Measurements from ENCODE around the gene JRKL.
"Not testable (repeated sequence)": the region's sequence is repeated elsewhere in the genome, so short reads cannot be mapped to it uniquely, and the experiment has no call there.

The JRKL gene

DNA sequence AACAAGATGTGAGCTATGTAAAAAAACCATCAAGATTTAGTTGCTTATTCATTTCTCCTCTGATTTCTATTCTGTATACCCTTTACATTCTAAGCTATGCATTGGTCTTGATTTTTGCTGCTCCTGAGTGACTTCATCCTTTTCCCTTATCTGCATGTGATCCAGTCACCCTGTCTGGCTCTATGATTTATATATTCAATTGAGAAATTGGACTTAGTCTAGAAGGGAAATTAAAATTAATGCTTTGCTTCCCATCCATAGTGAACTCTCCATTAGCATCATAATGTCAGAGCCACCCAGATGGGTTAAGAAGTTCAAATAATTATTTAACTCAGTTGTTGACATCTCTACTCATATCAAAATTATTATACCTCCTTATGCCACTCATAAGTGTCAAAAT is 5.0 kb downstream of the JRKL start:
- Histone ChIP-seq H3K36me3 (ENCODE audit: control insufficient read depth, insufficient read depth, low read length) (peaks cover 10% of the 10 kb centered on the region), H3K27ac (ENCODE audit: low read depth, low read length, severe bottlenecking) (no peak overlapping the region), H3K9me3 (ENCODE audit: control insufficient read depth, low read length) (peaks cover 11% of the 10 kb centered on the region), H3K4me1 (ENCODE audit: control insufficient read depth, insufficient read depth, low read length, poor library complexity, severe bottlenecking) (no peaks in the 10 kb centered on the region), H3K4me3 (ENCODE audit: extremely low read depth, insufficient read depth, low read length, poor library complexity, severe bottlenecking) (no peak overlapping the region)

DNA sequence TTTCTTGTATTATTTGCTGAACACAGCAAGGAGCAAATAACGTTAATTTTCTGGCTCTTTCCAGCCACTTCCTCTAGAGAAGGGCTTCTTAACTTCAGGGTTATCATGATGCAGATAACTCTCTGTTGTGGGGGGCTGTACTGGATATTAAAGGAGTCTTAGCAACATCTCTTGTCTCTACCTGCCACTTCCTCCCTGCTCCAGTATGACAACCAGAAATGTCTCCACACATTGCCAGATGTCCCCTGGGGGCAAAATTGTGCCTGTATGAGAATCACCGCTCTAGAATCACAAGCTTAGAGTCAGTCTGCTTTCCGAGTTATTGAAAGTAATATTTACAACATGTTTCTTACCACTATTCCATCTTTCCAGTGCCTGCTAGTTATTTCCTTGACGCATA is 6.8 kb downstream of the JRKL start:
- Histone ChIP-seq H3K4me1 (ENCODE audit: control insufficient read depth, insufficient read depth, low read length, poor library complexity, severe bottlenecking) (no peaks in the 10 kb centered on the region), H3K4me3 (ENCODE audit: extremely low read depth, insufficient read depth, low read length, poor library complexity, severe bottlenecking) (no peak overlapping the region), H3K27ac (ENCODE audit: low read depth, low read length, severe bottlenecking) (no peak overlapping the region), H3K36me3 (ENCODE audit: control insufficient read depth, insufficient read depth, low read length) (peaks cover 2% of the 10 kb centered on the region), H3K9me3 (ENCODE audit: control insufficient read depth, low read length) (peaks cover 5% of the 10 kb centered on the region)
- 80 to 100% methylated on average over 1 to 2 of the region's 4 CpGs for WGBS, 2 experiments (ENCODE audit: insufficient coverage in 2 of 2)

GRCh38 chr11:96397863-96398262 is 8.1 kb downstream of the JRKL start:
- no peaks in the 10 kb centered on the region for H3K36me3 ChIP-seq (ENCODE audit: control insufficient read depth, insufficient read depth, low read length)
- 80% methylated on average over 1 of the region's 3 CpGs; no CpG with 5 or more reads in 1 of the 2 experiments for WGBS, 2 experiments (ENCODE audit: insufficient coverage in 2 of 2)
- H3K9me3 ChIP-seq (ENCODE audit: control insufficient read depth, low read length), result peaks cover 4% of the 10 kb centered on the region

GRCh38 chr11:96400697-96401096 is 10.9 kb downstream of the JRKL start:
- H3K36me3 ChIP-seq (ENCODE audit: control insufficient read depth, insufficient read depth, low read length), result no peaks in the 10 kb centered on the region
- peaks cover 4% of the 10 kb centered on the region for H3K9me3 ChIP-seq (ENCODE audit: control insufficient read depth, low read length)
- H3K4me1 ChIP-seq (ENCODE audit: control insufficient read depth, insufficient read depth, low read length, poor library complexity, severe bottlenecking), result no peaks in the 10 kb centered on the region
- H3K4me3 ChIP-seq (ENCODE audit: extremely low read depth, insufficient read depth, low read length, poor library complexity, severe bottlenecking), result no peak overlapping the region
- no CpG with 5 or more reads among the region's 1 CpG for WGBS, 2 experiments (ENCODE audit: insufficient coverage in 2 of 2)
- no peak overlapping the region for H3K27ac ChIP-seq (ENCODE audit: low read depth, low read length, severe bottlenecking)

More at GRCh38 chr11:96397863-96398262, 8.1 kb downstream of the JRKL start:
- no peaks in the 10 kb centered on the region for H3K4me1 ChIP-seq (ENCODE audit: control insufficient read depth, insufficient read depth, low read length, poor library complexity, severe bottlenecking)
- no peak overlapping the region for H3K27ac ChIP-seq (ENCODE audit: low read depth, low read length, severe bottlenecking)
- no peak overlapping the region for H3K4me3 ChIP-seq (ENCODE audit: extremely low read depth, insufficient read depth, low read length, poor library complexity, severe bottlenecking)

DNA sequence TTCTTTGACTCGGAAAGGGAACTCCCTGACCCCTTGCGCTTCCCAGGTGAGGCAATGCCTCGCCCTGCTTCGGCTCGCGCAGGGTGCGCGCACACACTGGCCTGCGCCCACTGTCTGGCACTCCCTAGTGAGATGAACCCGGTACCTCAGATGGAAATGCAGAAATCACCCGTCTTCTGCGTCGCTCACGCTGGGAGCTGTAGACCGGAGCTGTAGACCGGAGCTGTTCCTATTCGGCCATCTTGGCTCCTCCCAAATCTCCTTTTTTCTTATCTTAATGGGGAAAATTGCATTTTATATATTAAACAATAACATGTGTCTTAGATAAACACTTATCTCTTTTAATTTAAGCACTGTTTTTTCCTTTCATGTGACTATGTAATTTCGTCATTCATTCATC is 21.6 kb downstream of the JRKL start:
- not testable (repeated sequence) for H3K4me1 ChIP-seq (ENCODE audit: control insufficient read depth, insufficient read depth, low read length, poor library complexity, severe bottlenecking); H3K4me3 ChIP-seq (ENCODE audit: extremely low read depth, insufficient read depth, low read length, poor library complexity, severe bottlenecking); H3K9me3 ChIP-seq (ENCODE audit: control insufficient read depth, low read length); H3K27ac ChIP-seq (ENCODE audit: low read depth, low read length, severe bottlenecking); H3K36me3 ChIP-seq (ENCODE audit: control insufficient read depth, insufficient read depth, low read length)
- WGBS, 2 experiments (ENCODE audit: insufficient coverage in 2 of 2), result 90% methylated on average over 2 of the region's 18 CpGs; no CpG with 5 or more reads in 1 of the 2 experiments

DNA sequence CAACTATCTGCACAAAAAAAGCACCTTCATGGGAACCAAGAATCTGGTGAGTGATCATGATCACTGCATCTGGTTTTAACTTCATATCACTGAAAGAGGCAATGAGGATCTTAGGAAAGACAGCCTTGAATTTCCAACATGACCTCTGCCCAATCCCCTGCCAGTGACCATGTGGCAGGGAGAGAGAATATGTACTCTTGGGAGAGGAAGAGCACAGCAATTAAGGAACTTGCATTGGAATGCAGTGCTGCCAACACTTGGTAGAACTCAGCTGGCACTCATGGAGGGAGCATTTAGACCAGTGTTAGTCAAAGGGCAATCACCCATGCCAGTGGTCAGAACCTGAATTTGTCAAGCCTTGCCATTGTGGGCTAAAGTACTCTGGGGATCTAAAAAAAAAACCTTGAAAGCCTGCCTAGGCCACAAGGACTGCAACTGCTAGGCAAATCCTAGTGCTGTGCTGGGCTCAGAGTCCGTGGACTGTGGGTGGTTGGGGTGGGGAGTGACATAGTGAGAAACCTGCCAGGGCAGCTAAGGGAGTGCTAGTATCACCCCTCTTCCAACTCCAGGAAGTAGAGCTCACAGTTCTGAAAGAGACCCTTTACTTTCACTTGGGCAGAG is 23.1 kb downstream of the JRKL start:
- 86% methylated on average over 1 of the region's 1 CpG; no CpG with 5 or more reads in 1 of the 2 experiments for WGBS, 2 experiments (ENCODE audit: insufficient coverage in 2 of 2)

GRCh38 chr11:96413408-96413807 is 23.6 kb downstream of the JRKL start:
- Histone ChIP-seq H3K4me3 (ENCODE audit: extremely low read depth, insufficient read depth, low read length, poor library complexity, severe bottlenecking) (no peak overlapping the region), H3K36me3 (ENCODE audit: control insufficient read depth, insufficient read depth, low read length) (no peaks in the 10 kb centered on the region), H3K9me3 (ENCODE audit: control insufficient read depth, low read length) (no peaks in the 10 kb centered on the region), H3K27ac (ENCODE audit: low read depth, low read length, severe bottlenecking) (no peak overlapping the region), H3K4me1 (ENCODE audit: control insufficient read depth, insufficient read depth, low read length, poor library complexity, severe bottlenecking) (no peaks in the 10 kb centered on the region)

More for the DNA sequence above, 23.1 kb downstream of the JRKL start:
- H3K4me1 ChIP-seq (ENCODE audit: control insufficient read depth, insufficient read depth, low read length, poor library complexity, severe bottlenecking), result no peaks in the 10 kb centered on the region
- H3K36me3 ChIP-seq (ENCODE audit: control insufficient read depth, insufficient read depth, low read length), result no peaks in the 10 kb centered on the region
- no peak overlapping the region for H3K27ac ChIP-seq (ENCODE audit: low read depth, low read length, severe bottlenecking)
- no peaks in the 10 kb centered on the region for H3K9me3 ChIP-seq (ENCODE audit: control insufficient read depth, low read length)
- H3K4me3 ChIP-seq (ENCODE audit: extremely low read depth, insufficient read depth, low read length, poor library complexity, severe bottlenecking), result no peak overlapping the region

- Histone ChIP-seq H3K9me3 (ENCODE audit: control insufficient read depth, low read length) (no peaks in the 10 kb centered on the region), H3K4me1 (ENCODE audit: control insufficient read depth, insufficient read depth, low read length, poor library complexity, severe bottlenecking) (no peaks in the 10 kb centered on the region), H3K4me3 (ENCODE audit: extremely low read depth, insufficient read depth, low read length, poor library complexity, severe bottlenecking) (no peak overlapping the region), H3K27ac (ENCODE audit: low read depth, low read length, severe bottlenecking) (peak overlapping the region; percentile 25), H3K36me3 (ENCODE audit: control insufficient read depth, insufficient read depth, low read length) (no peaks in the 10 kb centered on the region)
- 38% methylated on average over 1 of the region's 2 CpGs; no CpG with 5 or more reads in 1 of the 2 experiments for WGBS, 2 experiments (ENCODE audit: insufficient coverage in 2 of 2)
Observed at GRCh38 chr11:96424693-96425092, 34.9 kb downstream of the JRKL start.

DNA sequence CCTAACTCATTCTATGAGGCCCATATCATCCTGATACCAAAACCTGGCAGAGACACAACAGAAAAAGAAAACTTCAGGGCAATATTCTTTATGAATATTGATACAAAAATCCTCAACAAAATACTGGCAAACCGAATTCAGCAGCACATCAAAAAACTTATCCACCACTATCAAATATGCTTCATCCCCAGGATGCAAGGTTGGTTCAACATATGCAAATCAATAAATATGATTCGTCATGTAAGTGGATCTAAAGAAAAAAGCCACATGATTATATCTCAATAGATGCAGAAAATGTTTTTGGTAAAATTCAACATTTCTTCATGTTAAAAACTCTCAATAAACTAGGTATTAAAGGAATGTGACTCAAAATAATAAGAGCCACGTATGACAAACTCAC is 40.9 kb downstream of the JRKL start:
- peaks cover 3% of the 10 kb centered on the region for H3K9me3 ChIP-seq (ENCODE audit: control insufficient read depth, low read length)
- H3K27ac ChIP-seq (ENCODE audit: low read depth, low read length, severe bottlenecking), result no peak overlapping the region
- WGBS, 2 experiments (ENCODE audit: insufficient coverage in 2 of 2), result 80 to 100% methylated on average over 1 of the region's 3 CpGs
- no peaks in the 10 kb centered on the region for H3K36me3 ChIP-seq (ENCODE audit: control insufficient read depth, insufficient read depth, low read length)
- no peak overlapping the region for H3K4me3 ChIP-seq (ENCODE audit: extremely low read depth, insufficient read depth, low read length, poor library complexity, severe bottlenecking)
- no peaks in the 10 kb centered on the region for H3K4me1 ChIP-seq (ENCODE audit: control insufficient read depth, insufficient read depth, low read length, poor library complexity, severe bottlenecking)

GRCh38 chr11:96432654-96433053 is 42.8 kb downstream of the JRKL start:
- not testable (repeated sequence) for H3K4me3 ChIP-seq (ENCODE audit: extremely low read depth, insufficient read depth, low read length, poor library complexity, severe bottlenecking); H3K4me1 ChIP-seq (ENCODE audit: control insufficient read depth, insufficient read depth, low read length, poor library complexity, severe bottlenecking); H3K9me3 ChIP-seq (ENCODE audit: control insufficient read depth, low read length); H3K36me3 ChIP-seq (ENCODE audit: control insufficient read depth, insufficient read depth, low read length); H3K27ac ChIP-seq (ENCODE audit: low read depth, low read length, severe bottlenecking)
